WTC11 (cell line): ENCODE results near the gene ZNF823. TPM values are rescaled to one million over a fixed set of nuclear protein-coding genes. Genes with fewer than 3 reads are reported as not detected.

Source experiments
- ATAC-seq: fragments of 200-7000 bp; cut with Tn5 transposase; 2 replicates; pipeline ENCODE4 v1.10.0; 2021; ENCODE audit warnings: mild to moderate bottlenecking, moderate library complexity
- CTCF ChIA-PET: fragments of 300-600 bp; sonication (Branson Sonifier 250); formaldehyde crosslinking; loops from one replicate; lab custom pipeline; 2021; ENCODE audit warnings: antibody characterized with exemption; lab: Charles Lee
- POLR2A ChIA-PET: fragments of 350-600 bp; sonication (Branson Sonifier 250); formaldehyde crosslinking; loops from one replicate; lab custom pipeline; 2021; ENCODE audit warnings: antibody characterized with exemption; lab: Charles Lee
- DNase-seq: peaks from one replicate; pipeline ENCODE4 v3.0.0; 2021; ENCODE audit warnings: low spot score
- H3K27ac Mint-ChIP-seq: 2 replicates; pipeline ENCODE4 v1.8.0; 2021; ENCODE audit warnings: mixed read lengths
- H3K27me3 Mint-ChIP-seq: 2 replicates; pipeline ENCODE4 v1.8.0; 2021; ENCODE audit warnings: low read depth, mild to moderate bottlenecking, moderate library complexity, mixed read lengths
- H3K36me3 Mint-ChIP-seq: 2 replicates; pipeline ENCODE4 v1.8.0; 2021; ENCODE audit warnings: mixed read lengths
- H3K4me1 Mint-ChIP-seq: 2 replicates; pipeline ENCODE4 v1.8.0; 2022; ENCODE audit warnings: mixed read lengths
- H3K4me3 Mint-ChIP-seq: 2 replicates; pipeline ENCODE4 v1.8.0; 2021; ENCODE audit warnings: mild to moderate bottlenecking, moderate library complexity, mixed read lengths
- H3K9me3 Mint-ChIP-seq: 2 replicates; pipeline ENCODE4 v1.8.0; 2021; ENCODE audit warnings: mixed read lengths
- AR ChIP-seq: fragments of 250-450 bp; sonication (Bioruptor Pico); IDR thresholded peaks from 2 replicates; pipeline ENCODE4 v1.9.0; 2021; ENCODE audit warnings: mild to moderate bottlenecking
- ATF1 ChIP-seq: sonication (generic); formaldehyde crosslinking; IDR thresholded peaks from 2 replicates; pipeline ENCODE4 v1.8.1; 2023; ENCODE audit warnings: mild to moderate bottlenecking, moderate library complexity, missing genetic modification reagents
- ATF3 ChIP-seq: sonication (generic); formaldehyde crosslinking; conservative IDR thresholded peaks from 2 replicates; pipeline ENCODE4 v1.8.1; 2022; ENCODE audit warnings: mild to moderate bottlenecking, missing genetic modification reagents
- CTCF ChIP-seq: fragments of 200-600 bp; IDR thresholded peaks from 2 replicates; pipeline ENCODE4 v1.8.0; 2022; ENCODE audit warnings: antibody characterized with exemption
- EMX1 ChIP-seq: fragments of 250-450 bp; sonication (Bioruptor Pico); IDR thresholded peaks from 2 replicates; pipeline ENCODE4 v1.8.0; 2021; ENCODE audit warnings: mild to moderate bottlenecking
- ESRRA ChIP-seq: sonication (generic); formaldehyde crosslinking; IDR thresholded peaks from 2 replicates; pipeline ENCODE4 v1.8.1; 2022; ENCODE audit warnings: mild to moderate bottlenecking, missing genetic modification reagents, borderline replicate concordance
- FOXJ3 ChIP-seq: sonication (generic); formaldehyde crosslinking; IDR thresholded peaks from 2 replicates; pipeline ENCODE4 v1.9.0; 2021; ENCODE audit warnings: missing genetic modification reagents, mild to moderate bottlenecking, borderline replicate concordance
- JUN ChIP-seq: sonication (generic); formaldehyde crosslinking; IDR thresholded peaks from 2 replicates; pipeline ENCODE4 v1.8.0; 2023; ENCODE audit warnings: mild to moderate bottlenecking, missing genetic modification reagents
- MXD4 ChIP-seq: fragments of 250-450 bp; sonication (Bioruptor Pico); IDR thresholded peaks from 2 replicates; pipeline ENCODE4 v1.8.0; 2021; ENCODE audit warnings: mild to moderate bottlenecking, moderate library complexity, borderline replicate concordance
- NFYB ChIP-seq: sonication (generic); formaldehyde crosslinking; conservative IDR thresholded peaks from 2 replicates; pipeline ENCODE4 v1.8.0; 2022; ENCODE audit warnings: low read depth, missing genetic modification reagents
- NR3C1 ChIP-seq: sonication (generic); formaldehyde crosslinking; conservative IDR thresholded peaks from 2 replicates; pipeline ENCODE4 v1.8.1; 2023; ENCODE audit warnings: low read depth, mild to moderate bottlenecking, missing genetic modification reagents
- OVOL2 ChIP-seq: fragments of 250-450 bp; sonication (Bioruptor Pico); IDR thresholded peaks from 2 replicates; pipeline ENCODE4 v1.9.0; 2021; ENCODE audit warnings: mild to moderate bottlenecking, borderline replicate concordance
- SP1 ChIP-seq: sonication (generic); formaldehyde crosslinking; conservative IDR thresholded peaks from 2 replicates; pipeline ENCODE4 v1.8.1; 2022; ENCODE audit warnings: missing genetic modification reagents
- USF2 ChIP-seq: sonication (generic); formaldehyde crosslinking; IDR thresholded peaks from 2 replicates; pipeline ENCODE4 v1.8.1; 2023; ENCODE audit warnings: mild to moderate bottlenecking, missing genetic modification reagents, moderate library complexity
- ZBTB21 ChIP-seq: sonication (generic); formaldehyde crosslinking; IDR thresholded peaks from 2 replicates; pipeline ENCODE4 v1.8.1; 2023; ENCODE audit warnings: mild to moderate bottlenecking, missing genetic modification reagents, borderline replicate concordance
- ZMAT4 ChIP-seq: fragments of 250-450 bp; sonication (Bioruptor Pico); IDR thresholded peaks from 2 replicates; pipeline ENCODE4 v1.9.0; 2021; ENCODE audit warnings: mild to moderate bottlenecking
- ZNF121 ChIP-seq: sonication (generic); formaldehyde crosslinking; IDR thresholded peaks from 2 replicates; pipeline ENCODE4 v1.8.0; 2023; ENCODE audit warnings: missing genetic modification reagents
- ZNF219 ChIP-seq: sonication (generic); formaldehyde crosslinking; IDR thresholded peaks from 2 replicates; pipeline ENCODE4 v1.8.0; 2023; ENCODE audit warnings: missing genetic modification reagents, mild to moderate bottlenecking, borderline replicate concordance
- total RNA-seq: library from RNA; stranded (reverse); gene quantifications from 3 replicates; pipeline ENCODE4 v1.2.3, GENCODE V29; 2021

ZNF823 gene
- total RNA-seq, 1 experiment from 2014 or later: 5.4 TPM

- Mint-ChIP-seq H3K4me3 (no peak overlapping the region), H3K9me3 (0 out of 2 replicates have a peak, but pooled peaks cover 3% of the 10 kb centered on the region), H3K27me3 (peaks cover 8% of the 10 kb centered on the region; the same call in 1 of the 2 replicates), H3K27ac (no peak overlapping the region), H3K36me3 (no peaks in the 10 kb centered on the region), H3K4me1 (no peaks in the 10 kb centered on the region)
- no peak for TF ChIP-seq MXD4 (CRISPR knock-in tag)
- no peak for TF ChIP-seq ATF3 (CRISPR knock-in tag)
- no peak for TF ChIP-seq NR3C1 (CRISPR knock-in tag)
- TF ChIP-seq OVOL2 (CRISPR knock-in tag): no peak
- no peak for TF ChIP-seq NFYB (CRISPR knock-in tag)
- no peak for TF ChIP-seq CTCF
- no peak for TF ChIP-seq AR (CRISPR knock-in tag)
- TF ChIP-seq JUN (CRISPR knock-in tag): no peak
- TF ChIP-seq ESRRA (CRISPR knock-in tag): no peak
- no peak for TF ChIP-seq ZNF219 (CRISPR knock-in tag)
- DNase-seq (no peak), ATAC-seq (no peak)
- ChIA-PET POLR2A (interaction anchor here (0.6 kb wide), 1 partner anchor 99 kb away, joined by 5 read pairs; no protein-coding TSS in a partner anchor), CTCF (no interaction called here)
These were observed 33.3 kb downstream of the ZNF823 start for GRCh38 chr19:11705474-11705873.

- Mint-ChIP-seq H3K27ac (no peak overlapping the region), H3K36me3 (no peaks in the 10 kb centered on the region), H3K4me1 (no peaks in the 10 kb centered on the region), H3K9me3 (0 out of 2 replicates have a peak, but pooled peaks cover 3% of the 10 kb centered on the region), H3K4me3 (no peak overlapping the region), H3K27me3 (peaks cover 12% of the 10 kb centered on the region)
- DNase-seq: no peak
- TF ChIP-seq ZBTB21 (CRISPR knock-in tag) (no peak), ZMAT4 (CRISPR knock-in tag) (no peak), ATF1 (CRISPR knock-in tag) (no peak), ZNF121 (CRISPR knock-in tag) (no peak), EMX1 (CRISPR knock-in tag) (no peak), SP1 (CRISPR knock-in tag) (no peak), FOXJ3 (no peak), USF2 (CRISPR knock-in tag) (no peak)
- ChIA-PET CTCF (no interaction called here), POLR2A (no interaction called here)
- no peak for ATAC-seq
These were observed 34.1 kb downstream of the ZNF823 start for GRCh38 chr19:11704626-11705025.
